ENCODE measurements around the gene EBNA1BP2.
"Not testable (repeated sequence)": the region's sequence is repeated elsewhere in the genome, so short reads cannot be mapped to it uniquely, and the experiment has no call there.

The EBNA1BP2 gene

GRCh38 chr1:43165765-43166164, 6.3 kb downstream of the EBNA1BP2 start:
- Histone ChIP-seq H3K4me1 (ENCODE audit: insufficient read depth, low read length) (peaks cover under 1% of the 10 kb centered on the region), H3K27ac (ENCODE audit: low read depth, low read length) (no peak overlapping the region), H3K36me3 (ENCODE audit: insufficient read depth, low read length) (peaks cover 64% of the 10 kb centered on the region), H3K27me3 (ENCODE audit: control insufficient read depth in 1 of 2, insufficient read depth in 2 of 2, low read length in 2 of 2) (no peaks in the 10 kb centered on the region), H3K9me3 (ENCODE audit: low read length) (no peaks in the 10 kb centered on the region), H3K4me3 (ENCODE audit: low read depth in 1 of 2, low read length in 2 of 2) (no peak overlapping the region), H3K9ac (ENCODE audit: low read length) (no peak overlapping the region)

DNA sequence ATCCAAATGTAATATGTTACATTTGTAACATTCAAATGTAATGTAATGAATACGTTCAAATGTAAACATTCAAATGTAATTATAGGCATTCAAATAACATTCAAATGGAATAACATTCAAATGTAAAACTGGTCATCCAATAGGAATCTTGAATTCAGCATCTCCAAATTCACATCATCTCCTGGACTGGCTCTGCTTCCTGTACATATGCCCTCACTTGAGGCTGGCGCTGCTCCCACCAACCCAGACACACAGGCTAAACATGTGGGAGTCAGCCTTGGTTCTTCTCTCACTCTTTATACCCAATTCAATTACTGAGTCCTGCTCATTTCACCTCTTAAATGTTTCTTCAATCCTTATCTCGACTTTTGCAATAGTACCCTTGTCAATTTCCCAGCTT, 6.9 kb downstream of the EBNA1BP2 start:
- Histone ChIP-seq H3K36me3 (ENCODE audit: insufficient read depth, low read length) (peaks cover 59% of the 10 kb centered on the region), H3K27ac (ENCODE audit: low read depth, low read length) (no peak overlapping the region)

DNA sequence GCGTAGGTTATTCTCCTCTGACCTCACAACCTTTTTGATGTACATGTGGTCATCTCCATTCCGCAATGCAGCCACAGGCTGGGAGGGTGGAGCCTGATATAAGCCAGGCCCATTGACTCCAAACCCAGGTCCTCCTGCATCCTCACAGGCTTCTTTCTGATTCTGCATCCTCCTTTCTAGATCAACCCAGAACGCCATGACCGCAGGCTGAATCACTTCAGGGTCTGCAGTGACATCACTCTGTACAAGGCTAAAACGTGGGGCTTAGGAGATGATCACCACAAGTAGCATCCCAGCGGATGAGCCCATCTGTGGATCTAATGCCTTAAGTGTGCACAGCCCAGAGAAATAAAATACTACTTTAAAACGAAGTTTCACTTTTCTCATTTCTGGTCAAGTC, 16.1 kb downstream of the EBNA1BP2 start:
- peaks cover 0 to 7% of the 10 kb centered on the region in 2 donors for H3K27me3 ChIP-seq (ENCODE audit: control insufficient read depth in 1 of 2, insufficient read depth in 2 of 2, low read length in 2 of 2)
- no peak overlapping the region for H3K27ac ChIP-seq (ENCODE audit: low read depth, low read length)
- no peaks in the 10 kb centered on the region for H3K9me3 ChIP-seq (ENCODE audit: low read length)
- no peak overlapping the region for H3K9ac ChIP-seq (ENCODE audit: low read length)
- H3K4me3 ChIP-seq (ENCODE audit: low read depth in 1 of 2, low read length in 2 of 2), result no peak overlapping the region
- H3K36me3 ChIP-seq (ENCODE audit: insufficient read depth, low read length), result no peaks in the 10 kb centered on the region
- H3K4me1 ChIP-seq (ENCODE audit: insufficient read depth, low read length), result no peaks in the 10 kb centered on the region

More for the DNA sequence above, 6.9 kb downstream of the EBNA1BP2 start:
- Histone ChIP-seq H3K4me3 (ENCODE audit: low read depth in 1 of 2, low read length in 2 of 2) (no peak overlapping the region), H3K9ac (ENCODE audit: low read length) (no peak overlapping the region), H3K4me1 (ENCODE audit: insufficient read depth, low read length) (no peaks in the 10 kb centered on the region), H3K9me3 (ENCODE audit: low read length) (no peaks in the 10 kb centered on the region), H3K27me3 (ENCODE audit: control insufficient read depth in 1 of 2, insufficient read depth in 2 of 2, low read length in 2 of 2) (no peaks in the 10 kb centered on the region)

DNA sequence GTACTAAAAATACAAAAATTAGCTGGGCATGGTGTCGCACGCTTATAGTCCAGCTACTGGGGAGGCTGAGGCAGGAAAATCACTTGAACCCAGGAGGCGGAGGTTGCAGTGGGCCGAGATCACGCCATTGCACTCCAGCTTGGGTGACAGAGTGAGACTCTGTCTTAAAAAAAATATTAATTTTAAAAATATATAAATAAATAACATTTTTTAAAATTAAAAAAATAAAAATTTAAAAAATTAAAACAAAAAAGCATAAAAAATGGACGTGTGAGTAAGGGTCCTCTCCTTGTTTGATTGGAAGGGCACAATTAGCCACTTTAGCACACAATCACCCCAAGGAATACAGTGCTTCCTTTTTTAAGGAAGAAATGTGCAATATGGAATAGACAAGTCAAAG, 18.6 kb downstream of the EBNA1BP2 start:
- no peak overlapping the region for H3K4me3 ChIP-seq (ENCODE audit: low read depth in 1 of 2, low read length in 2 of 2)
- H3K36me3 ChIP-seq (ENCODE audit: insufficient read depth, low read length), result no peaks in the 10 kb centered on the region
- H3K9me3 ChIP-seq (ENCODE audit: low read length), result no peaks in the 10 kb centered on the region
- H3K27ac ChIP-seq (ENCODE audit: low read depth, low read length), result no peak overlapping the region
- peaks cover 7 to 12% of the 10 kb centered on the region in 2 donors for H3K27me3 ChIP-seq (ENCODE audit: control insufficient read depth in 1 of 2, insufficient read depth in 2 of 2, low read length in 2 of 2)
- no peak overlapping the region for H3K9ac ChIP-seq (ENCODE audit: low read length)
- no peaks in the 10 kb centered on the region for H3K4me1 ChIP-seq (ENCODE audit: insufficient read depth, low read length)

GRCh38 chr1:43152866-43153265, 19.2 kb downstream of the EBNA1BP2 start:
- no peaks in the 10 kb centered on the region for H3K4me1 ChIP-seq (ENCODE audit: insufficient read depth, low read length)
- no peaks in the 10 kb centered on the region for H3K9me3 ChIP-seq (ENCODE audit: low read length)
- no peak overlapping the region for H3K9ac ChIP-seq (ENCODE audit: low read length)
- no peak overlapping the region for H3K27ac ChIP-seq (ENCODE audit: low read depth, low read length)
- no peak overlapping the region for H3K4me3 ChIP-seq (ENCODE audit: low read depth in 1 of 2, low read length in 2 of 2)
- H3K27me3 ChIP-seq (ENCODE audit: control insufficient read depth in 1 of 2, insufficient read depth in 2 of 2, low read length in 2 of 2), result peaks cover 7 to 16% of the 10 kb centered on the region in 2 donors
- no peaks in the 10 kb centered on the region for H3K36me3 ChIP-seq (ENCODE audit: insufficient read depth, low read length)

- Histone ChIP-seq H3K27me3 (ENCODE audit: control insufficient read depth in 1 of 2, insufficient read depth in 2 of 2, low read length in 2 of 2) (peaks cover 7 to 26% of the 10 kb centered on the region in 2 donors), H3K36me3 (ENCODE audit: insufficient read depth, low read length) (no peaks in the 10 kb centered on the region), H3K9me3 (ENCODE audit: low read length) (no peaks in the 10 kb centered on the region), H3K27ac (ENCODE audit: low read depth, low read length) (no peak overlapping the region), H3K4me3 (ENCODE audit: low read depth in 1 of 2, low read length in 2 of 2) (no peak overlapping the region), H3K4me1 (ENCODE audit: insufficient read depth, low read length) (no peaks in the 10 kb centered on the region), H3K9ac (ENCODE audit: low read length) (no peak overlapping the region)
Measured at GRCh38 chr1:43149889-43150288, 22.2 kb downstream of the EBNA1BP2 start.

- Histone ChIP-seq H3K27me3 (ENCODE audit: control insufficient read depth in 1 of 2, insufficient read depth in 2 of 2, low read length in 2 of 2) (peaks cover 7 to 33% of the 10 kb centered on the region in 2 donors), H3K4me1 (ENCODE audit: insufficient read depth, low read length) (no peaks in the 10 kb centered on the region), H3K36me3 (ENCODE audit: insufficient read depth, low read length) (no peaks in the 10 kb centered on the region), H3K4me3 (ENCODE audit: low read depth in 1 of 2, low read length in 2 of 2) (peak overlapping the region; percentile 35 to 52), H3K9me3 (ENCODE audit: low read length) (no peaks in the 10 kb centered on the region), H3K9ac (ENCODE audit: low read length) (no peak overlapping the region), H3K27ac (ENCODE audit: low read depth, low read length) (no peak overlapping the region)
Measured at GRCh38 chr1:43147625-43148327, 24.3 kb downstream of the EBNA1BP2 start.

DNA sequence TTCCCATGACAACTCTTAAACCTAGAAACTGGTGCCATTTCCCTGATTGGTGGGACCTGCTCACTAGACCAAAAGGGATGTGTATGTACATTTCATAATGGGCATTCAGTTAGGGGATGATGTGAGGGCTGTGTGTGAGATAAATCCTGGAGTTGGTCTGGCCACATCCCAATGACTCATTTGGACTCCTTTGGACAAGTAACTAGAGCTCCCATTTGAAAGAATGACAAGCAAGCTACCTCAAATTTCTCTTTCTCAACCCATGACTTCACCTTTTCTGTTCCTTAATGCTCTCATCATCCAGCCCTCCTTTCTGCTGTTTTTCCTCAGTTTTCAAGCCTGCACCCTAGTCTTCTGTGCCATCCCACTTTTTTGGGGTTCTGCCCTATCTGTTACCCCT, 27.9 kb downstream of the EBNA1BP2 start:
- Histone ChIP-seq H3K27ac (ENCODE audit: low read depth, low read length) (no peak overlapping the region), H3K4me1 (ENCODE audit: insufficient read depth, low read length) (no peaks in the 10 kb centered on the region), H3K4me3 (ENCODE audit: low read depth in 1 of 2, low read length in 2 of 2) (no peak overlapping the region), H3K9me3 (ENCODE audit: low read length) (no peaks in the 10 kb centered on the region), H3K27me3 (ENCODE audit: control insufficient read depth in 1 of 2, insufficient read depth in 2 of 2, low read length in 2 of 2) (peaks cover 0 to 28% of the 10 kb centered on the region in 2 donors), H3K9ac (ENCODE audit: low read length) (no peak overlapping the region), H3K36me3 (ENCODE audit: insufficient read depth, low read length) (no peaks in the 10 kb centered on the region)

GRCh38 chr1:43143441-43143888, 28.6 kb downstream of the EBNA1BP2 start:
- Histone ChIP-seq H3K4me1 (ENCODE audit: insufficient read depth, low read length) (no peaks in the 10 kb centered on the region), H3K9ac (ENCODE audit: low read length) (no peak overlapping the region), H3K27ac (ENCODE audit: low read depth, low read length) (no peak overlapping the region), H3K36me3 (ENCODE audit: insufficient read depth, low read length) (no peaks in the 10 kb centered on the region), H3K9me3 (ENCODE audit: low read length) (no peaks in the 10 kb centered on the region), H3K4me3 (ENCODE audit: low read depth in 1 of 2, low read length in 2 of 2) (no peak overlapping the region), H3K27me3 (ENCODE audit: control insufficient read depth in 1 of 2, insufficient read depth in 2 of 2, low read length in 2 of 2) (peaks cover 0 to 21% of the 10 kb centered on the region in 2 donors)

DNA sequence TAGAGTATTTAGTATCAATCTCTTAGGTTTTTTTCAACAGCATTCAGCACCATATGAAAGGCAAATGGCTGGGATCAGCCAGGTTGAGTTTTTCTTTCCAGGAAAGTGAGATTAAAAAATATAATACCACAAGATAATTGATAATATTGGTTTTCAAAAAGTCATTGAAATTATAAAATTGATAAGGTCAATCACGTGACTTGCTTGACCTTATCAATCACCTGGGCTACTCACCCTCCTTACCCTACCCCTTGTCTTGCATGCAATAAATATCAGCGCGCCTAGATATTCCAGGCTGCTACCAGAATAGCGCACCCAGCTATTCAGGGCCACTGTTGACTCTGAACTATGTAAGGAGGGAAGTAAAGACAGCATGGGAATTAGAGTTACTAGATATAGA, 31.5 kb downstream of the EBNA1BP2 start:
- H3K27me3 ChIP-seq (ENCODE audit: control insufficient read depth in 1 of 2, insufficient read depth in 2 of 2, low read length in 2 of 2), result peaks cover 0 to 12% of the 10 kb centered on the region in 2 donors
- no peak overlapping the region for H3K4me3 ChIP-seq (ENCODE audit: low read depth in 1 of 2, low read length in 2 of 2)
- no peak overlapping the region for H3K27ac ChIP-seq (ENCODE audit: low read depth, low read length)
- no peaks in the 10 kb centered on the region for H3K36me3 ChIP-seq (ENCODE audit: insufficient read depth, low read length)
- H3K9me3 ChIP-seq (ENCODE audit: low read length), result no peaks in the 10 kb centered on the region
- no peak overlapping the region for H3K9ac ChIP-seq (ENCODE audit: low read length)
- no peaks in the 10 kb centered on the region for H3K4me1 ChIP-seq (ENCODE audit: insufficient read depth, low read length)

GRCh38 chr1:43140010-43140409, 32.1 kb downstream of the EBNA1BP2 start:
- H3K4me3 ChIP-seq (ENCODE audit: low read depth in 1 of 2, low read length in 2 of 2), result no peak overlapping the region
- no peaks in the 10 kb centered on the region for H3K4me1 ChIP-seq (ENCODE audit: insufficient read depth, low read length)
- no peaks in the 10 kb centered on the region for H3K9me3 ChIP-seq (ENCODE audit: low read length)
- H3K27ac ChIP-seq (ENCODE audit: low read depth, low read length), result no peak overlapping the region
- H3K27me3 ChIP-seq (ENCODE audit: control insufficient read depth in 1 of 2, insufficient read depth in 2 of 2, low read length in 2 of 2), result peaks cover 0 to 8% of the 10 kb centered on the region in 2 donors
- H3K36me3 ChIP-seq (ENCODE audit: insufficient read depth, low read length), result no peaks in the 10 kb centered on the region
- no peak overlapping the region for H3K9ac ChIP-seq (ENCODE audit: low read length)

DNA sequence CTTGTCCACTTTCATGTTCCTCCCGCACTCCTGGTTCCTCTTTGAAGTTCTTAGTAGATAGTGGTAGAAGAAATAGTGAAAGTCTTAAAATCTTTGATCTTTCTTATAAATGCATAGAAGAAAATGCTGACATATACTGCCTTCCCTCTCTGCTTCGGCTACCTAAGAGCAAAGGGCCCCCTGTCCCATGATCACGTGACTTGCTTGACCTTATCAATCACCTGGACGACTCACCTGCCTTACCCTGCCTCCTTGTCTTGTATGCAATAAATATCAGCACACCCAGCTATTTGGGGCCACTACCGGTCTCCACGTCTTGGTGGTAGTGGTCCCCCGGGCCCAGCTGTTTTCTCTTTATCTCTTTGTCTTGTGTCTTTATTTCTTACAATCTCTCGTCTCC, 32.8 kb downstream of the EBNA1BP2 start:
- not testable (repeated sequence) for H3K9me3 ChIP-seq (ENCODE audit: low read length); H3K27me3 ChIP-seq (ENCODE audit: control insufficient read depth in 1 of 2, insufficient read depth in 2 of 2, low read length in 2 of 2); H3K36me3 ChIP-seq (ENCODE audit: insufficient read depth, low read length); H3K4me1 ChIP-seq (ENCODE audit: insufficient read depth, low read length); H3K4me3 ChIP-seq (ENCODE audit: low read depth in 1 of 2, low read length in 2 of 2); H3K9ac ChIP-seq (ENCODE audit: low read length); H3K27ac ChIP-seq (ENCODE audit: low read depth, low read length)

Data from muscle layer of colon (tissue), 2 donors.